Colon (tissue), 2 donors: ENCODE measurements around the gene CORO2B.

ENCODE experiments used
- FAIRE-seq: peaks from 2 replicates; lab custom pipeline; 2012; peaks lifted over from hg19 to GRCh38; lab: Jason Lieb, UNC
- donor health status: control.
- donor health status: control.

CORO2B gene

DNA sequence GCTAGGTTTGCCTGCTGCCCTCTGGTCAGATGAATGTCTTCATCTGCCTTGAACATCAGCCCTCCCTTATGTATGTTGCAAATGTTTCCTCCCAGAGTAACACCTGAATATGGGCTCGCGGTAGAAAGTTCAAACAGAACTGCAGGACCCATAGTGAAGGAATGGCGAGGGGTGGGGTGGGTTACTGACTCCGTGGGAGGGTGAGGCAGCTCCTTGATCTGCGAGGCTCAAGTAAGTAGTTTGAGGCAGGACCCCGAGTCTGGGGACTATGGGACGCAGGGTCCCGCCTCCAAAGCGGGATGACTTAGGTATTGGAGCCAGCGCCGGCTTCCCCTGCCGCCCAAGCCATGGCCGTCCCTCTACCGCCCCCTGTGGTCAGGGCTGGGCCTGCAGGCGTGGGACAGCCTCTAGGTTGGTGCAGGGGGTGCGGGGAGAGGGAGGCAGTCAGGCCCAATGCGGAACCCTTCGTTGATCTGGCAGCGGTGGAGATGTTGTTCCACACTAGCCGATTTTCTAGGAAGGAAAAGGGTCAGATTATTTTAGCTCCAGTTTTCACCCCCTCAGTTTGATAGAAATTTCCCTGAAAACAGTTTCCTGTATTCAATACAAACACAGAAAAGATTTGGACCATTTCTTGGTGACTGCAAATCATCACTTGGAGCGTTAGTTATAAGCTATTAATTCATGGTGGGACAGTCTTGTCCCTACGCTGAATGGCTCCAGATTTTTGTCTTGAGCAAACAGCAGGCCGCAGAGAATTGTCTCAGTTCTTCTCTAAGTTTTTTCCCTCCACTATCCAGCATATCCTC is 72.3 kb downstream of the CORO2B start:
- no peak for FAIRE-seq

DNA sequence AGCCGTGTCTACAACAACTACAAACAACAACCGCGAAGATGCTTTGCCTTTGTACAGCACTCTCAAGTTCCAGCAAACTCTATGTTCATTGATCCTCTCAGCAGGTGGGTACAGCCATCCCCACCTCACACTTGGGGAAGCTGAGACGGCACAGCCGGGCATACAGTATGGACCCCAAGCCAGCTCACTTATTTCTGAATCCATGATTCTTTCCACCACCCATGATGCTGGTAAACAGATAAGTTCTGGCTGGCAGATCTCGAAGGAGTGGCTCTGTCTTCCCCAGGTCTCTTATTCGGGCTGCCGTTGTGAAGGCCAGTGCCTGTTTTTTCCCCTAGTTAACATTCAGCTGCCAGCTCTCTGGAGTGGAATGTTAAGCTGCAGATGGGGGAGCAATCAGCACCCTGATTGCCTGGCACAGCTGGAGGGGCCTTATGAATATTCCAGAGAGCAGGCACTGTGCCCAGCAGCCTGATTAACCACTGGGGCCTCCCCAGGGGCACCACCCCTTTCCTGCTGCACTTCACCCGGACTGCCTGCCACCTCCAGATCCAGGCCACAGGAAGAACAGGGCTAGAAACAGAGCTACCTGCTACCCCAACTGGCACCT is 73.2 kb downstream of the CORO2B start:
- no peak for FAIRE-seq

DNA sequence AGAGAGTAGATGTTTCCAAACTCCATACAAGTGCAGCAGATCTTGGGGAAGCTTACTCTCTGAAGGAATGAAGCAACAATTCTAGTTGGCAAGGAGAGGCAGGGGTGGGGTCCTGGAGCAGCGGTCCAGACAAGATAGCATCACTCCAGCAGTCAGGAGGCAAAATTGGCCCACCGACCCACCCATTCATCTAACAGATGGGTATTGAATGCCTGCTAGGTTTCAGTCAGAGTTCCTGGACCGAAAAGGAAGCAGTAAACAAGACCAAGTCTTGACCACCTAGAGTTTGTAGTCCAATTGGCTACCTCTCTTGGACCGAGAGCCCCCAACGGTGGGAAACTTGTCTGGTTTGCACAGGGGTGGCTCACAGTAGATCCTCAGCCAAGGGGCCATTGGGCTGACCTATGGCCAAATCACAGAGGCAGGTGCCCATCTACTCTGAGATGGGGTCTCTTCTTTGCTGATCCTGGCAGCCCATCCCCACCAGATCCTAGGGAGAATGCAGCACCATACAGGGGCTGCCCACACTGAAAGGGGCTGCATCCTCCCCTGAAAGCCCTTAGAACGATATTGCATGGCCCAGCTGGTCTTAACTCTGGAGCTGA is 74.3 kb downstream of the CORO2B start:
- no peak for FAIRE-seq

DNA sequence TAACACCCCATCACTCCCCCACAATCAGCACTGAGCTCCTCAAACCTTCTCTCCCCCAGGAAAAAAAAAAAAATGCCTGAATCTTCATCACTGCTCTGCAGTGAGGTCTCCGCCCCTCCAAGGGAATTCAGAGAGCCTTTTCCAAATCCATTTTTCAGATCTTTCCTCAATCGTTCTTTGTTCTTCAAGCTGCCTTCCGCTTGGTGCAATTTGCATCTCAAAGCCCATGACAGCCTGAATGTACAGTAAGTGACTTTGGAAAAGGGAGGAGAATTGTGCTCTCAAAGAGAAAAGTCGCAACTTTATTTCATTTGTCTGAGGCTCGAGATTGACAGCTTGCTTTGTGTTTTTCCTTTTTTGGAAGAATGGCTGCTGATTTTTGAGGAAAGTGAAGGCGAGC is 75.0 kb downstream of the CORO2B start:
- FAIRE-seq: no peak

DNA sequence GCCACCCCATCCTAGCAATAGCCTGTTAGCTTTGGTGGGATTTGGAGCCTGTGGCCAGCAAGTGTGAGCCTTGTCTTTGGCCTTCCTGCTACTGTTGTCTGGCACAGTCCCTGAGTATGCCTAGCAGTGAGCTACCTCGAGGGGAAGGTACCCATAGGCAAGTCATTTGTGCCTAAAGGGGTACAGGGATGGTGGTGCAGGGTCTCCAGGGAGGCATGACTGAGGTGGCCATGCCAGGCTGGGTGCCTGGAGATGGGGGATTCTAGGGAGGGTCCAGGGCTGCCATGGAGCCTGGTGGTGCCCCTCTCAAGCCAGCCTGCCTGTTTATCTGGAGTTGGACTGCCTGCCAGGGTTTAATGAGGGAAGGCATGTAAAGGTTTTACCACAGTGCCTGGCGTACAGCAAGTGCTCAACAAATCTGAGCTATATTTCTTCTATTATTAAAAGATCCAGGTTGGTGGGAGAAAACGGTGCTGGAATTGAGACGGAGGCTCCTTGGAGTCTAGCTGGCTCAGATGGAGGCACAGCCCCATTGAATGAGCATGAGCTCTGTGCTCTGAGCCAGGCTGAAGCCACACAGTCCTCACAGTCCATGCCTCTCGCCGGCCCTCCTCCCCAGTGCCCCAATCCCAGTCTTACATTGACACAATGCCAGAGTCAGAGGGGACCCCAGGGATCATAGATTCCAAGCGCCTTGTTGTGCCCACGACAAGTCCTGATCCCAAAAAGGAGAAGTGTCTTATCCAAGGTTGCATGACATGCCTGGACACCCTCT is 76.2 kb downstream of the CORO2B start:
- FAIRE-seq: no peak

DNA sequence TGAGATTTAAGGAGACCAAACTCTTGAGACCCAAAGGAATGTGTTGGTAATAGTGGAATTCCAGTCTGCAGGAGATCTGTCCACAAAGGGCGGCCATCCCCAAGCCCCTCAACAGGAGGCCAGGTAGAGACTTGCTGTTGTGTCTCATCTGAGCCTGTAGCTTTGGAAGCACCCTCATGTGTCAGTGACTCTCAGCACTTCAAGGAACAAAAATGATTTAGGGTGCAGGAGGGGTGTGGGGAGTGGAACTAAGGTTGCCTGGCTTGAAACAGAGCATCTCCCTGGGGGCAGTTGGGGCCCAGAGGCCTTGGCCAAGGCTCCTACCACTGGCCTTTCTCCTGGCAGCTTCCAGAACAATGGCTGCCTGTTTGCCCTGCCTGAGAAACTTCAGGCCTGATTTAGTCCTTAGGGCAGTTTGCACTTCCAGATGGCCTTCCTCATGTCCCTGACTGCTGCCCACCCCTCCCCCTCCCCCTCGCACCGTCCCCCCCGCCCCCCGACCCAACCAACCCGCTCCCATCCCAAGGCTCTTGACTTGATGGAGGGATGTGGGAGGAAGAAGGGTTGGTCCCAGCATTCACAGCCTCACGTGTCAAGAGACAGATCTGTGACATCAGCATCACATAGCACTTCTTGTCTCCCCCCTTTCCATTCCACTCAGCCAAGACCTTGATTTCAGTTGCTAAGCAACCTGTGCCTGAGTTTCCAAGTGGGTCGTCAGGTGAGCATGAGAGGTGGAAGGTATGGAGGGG is 77.1 kb downstream of the CORO2B start:
- FAIRE-seq: no peak

DNA sequence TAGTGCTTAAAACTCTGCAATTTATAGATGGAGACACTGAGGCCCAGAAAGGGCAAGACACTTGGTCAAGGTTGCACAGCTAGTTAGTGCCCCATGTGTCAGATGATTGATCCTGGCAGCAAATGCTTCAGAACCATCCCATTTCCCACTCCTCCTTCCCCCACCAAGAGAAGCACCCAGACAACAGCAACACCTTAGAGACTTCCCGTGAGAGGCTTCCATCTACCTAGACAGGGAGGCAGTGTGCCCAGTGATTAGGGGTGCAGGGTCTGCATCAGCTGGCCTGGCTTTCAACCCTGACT is 77.6 kb downstream of the CORO2B start:
- FAIRE-seq: no peak

DNA sequence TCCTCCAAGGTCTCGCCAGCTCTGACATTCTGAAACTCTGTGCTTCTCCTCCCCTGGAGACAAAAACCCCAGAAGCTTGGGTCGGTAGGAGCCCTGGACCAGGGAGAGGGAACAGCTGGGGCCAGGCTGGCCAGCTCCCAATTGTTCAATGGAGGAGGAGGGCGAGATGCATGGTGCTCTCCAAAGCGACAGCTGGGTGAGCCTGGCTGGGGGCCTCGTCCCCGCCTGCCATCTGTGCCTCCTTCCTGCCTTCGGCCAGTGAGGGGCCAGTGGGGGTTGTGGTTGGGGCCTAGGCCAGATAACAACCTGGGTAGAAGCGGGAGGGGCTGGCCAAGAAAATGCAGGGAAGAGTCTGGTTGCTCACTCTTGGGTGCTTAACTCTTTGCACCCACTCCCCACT is 79.4 kb downstream of the CORO2B start:
- no peak for FAIRE-seq

DNA sequence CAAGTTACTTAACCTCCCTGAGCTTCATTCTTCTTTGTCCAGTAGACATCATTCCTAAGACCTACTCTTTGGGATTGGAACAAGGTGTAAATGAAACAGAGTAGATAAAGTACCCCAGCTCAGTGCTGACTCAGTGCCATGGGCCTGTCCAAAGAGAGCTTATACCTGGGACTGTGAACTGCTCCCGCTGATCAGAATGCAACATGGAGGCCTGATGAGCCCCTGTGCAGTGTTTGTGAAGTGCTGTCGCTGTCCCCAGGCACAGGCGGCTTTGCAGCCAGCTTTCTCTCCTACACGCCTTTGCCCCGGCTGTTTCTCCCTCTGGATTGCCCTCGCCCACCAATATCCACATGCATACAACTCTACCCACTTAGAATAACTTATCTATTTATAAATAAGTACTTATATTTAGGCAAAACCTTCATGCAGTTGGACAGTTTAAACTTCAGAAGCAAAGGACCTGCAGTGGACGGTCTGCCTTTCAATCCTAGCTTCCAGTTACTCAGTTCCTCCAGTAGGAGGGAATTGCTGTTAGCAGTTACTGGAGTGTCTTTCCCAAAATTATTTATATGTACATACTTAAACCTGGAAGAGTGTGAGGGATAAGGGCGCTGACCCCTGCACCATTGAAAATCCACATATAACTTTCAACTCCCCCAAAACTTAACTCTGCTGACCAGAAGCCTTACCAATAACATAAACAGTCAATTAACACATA is 80.0 kb downstream of the CORO2B start:
- no peak for FAIRE-seq

DNA sequence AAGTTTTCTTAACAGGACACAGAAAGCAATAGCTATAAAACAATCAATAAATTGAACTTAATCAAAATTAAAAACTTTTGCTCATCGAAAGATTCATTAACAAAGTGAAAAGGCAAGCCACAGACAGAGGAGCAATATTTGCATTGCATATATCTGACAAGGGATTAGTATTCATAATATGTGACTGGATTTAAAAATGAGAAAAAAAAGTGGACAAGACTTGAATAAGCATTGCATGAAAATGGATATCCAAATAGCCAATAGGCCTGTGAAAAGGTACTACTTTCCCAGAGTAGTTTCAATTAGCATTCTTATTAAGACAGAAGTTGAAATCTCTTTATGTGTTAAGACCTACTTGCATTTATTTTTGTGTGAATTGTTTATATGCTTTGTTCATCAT is 84.7 kb downstream of the CORO2B start:
- FAIRE-seq: no peak

DNA sequence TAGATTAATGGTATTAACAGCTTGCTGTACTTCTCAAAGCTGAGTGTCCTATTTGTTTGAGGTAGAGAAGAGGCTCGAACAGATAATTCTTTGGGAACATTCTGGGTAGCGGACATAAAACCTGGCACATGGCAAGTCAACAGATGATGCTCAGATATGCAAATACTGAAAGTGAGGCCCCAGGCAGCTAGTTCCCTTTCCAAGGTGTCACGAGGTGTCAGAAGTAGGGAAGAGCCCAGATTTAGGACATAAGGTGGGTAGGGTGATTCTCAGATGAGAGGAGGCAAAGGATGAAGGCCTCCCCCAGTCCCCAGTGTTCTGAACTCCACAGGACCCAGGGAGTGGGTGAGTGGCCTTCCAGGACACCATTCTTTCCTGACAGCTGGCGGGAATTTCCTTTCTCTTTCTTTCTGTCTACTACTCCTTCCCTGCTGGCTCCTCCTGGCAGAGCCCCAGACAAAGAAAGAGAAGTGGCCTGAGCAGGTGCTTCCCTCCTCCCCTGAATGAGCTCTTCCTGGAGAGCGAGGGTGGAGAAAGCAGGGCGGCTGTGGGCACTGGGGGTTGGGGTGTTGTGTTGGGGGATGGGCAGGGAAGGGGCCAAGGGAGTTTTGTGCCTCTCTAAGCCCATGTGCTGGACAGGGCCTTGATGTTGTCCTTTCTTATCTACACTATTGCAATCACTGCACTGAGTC is 87.5 kb downstream of the CORO2B start:
- no peak for FAIRE-seq

DNA sequence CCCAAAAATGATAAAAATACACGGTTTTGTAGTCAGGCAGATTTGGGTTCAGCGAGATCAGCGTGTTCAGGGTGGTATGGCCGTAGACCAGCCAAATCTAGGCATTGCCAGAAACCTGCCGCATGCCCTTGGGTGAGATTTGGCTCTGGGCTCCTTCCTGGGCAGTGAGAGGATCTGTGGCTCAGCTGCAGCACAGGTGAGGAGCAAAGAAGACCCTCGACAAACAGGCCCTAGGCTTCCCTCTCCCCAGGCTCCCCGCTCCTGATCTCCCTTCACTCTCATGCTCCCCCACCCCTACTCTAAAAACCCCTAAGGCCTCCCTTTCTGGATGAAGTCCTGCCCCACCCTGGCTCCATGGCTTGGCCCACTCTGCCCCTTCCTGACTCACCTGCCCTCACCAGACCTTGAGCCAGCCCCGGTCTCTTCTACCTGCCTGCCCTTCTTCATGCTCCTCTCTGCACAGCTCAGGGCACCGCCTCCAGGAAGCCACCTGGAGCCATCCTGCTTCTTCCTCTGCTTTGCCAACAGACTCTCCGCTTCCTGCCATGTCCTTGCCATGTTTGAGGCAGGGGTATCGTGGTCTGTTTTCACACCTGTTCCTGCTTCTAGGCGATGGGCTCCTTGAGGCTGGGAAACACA is 88.1 kb downstream of the CORO2B start:
- no peak for FAIRE-seq

DNA sequence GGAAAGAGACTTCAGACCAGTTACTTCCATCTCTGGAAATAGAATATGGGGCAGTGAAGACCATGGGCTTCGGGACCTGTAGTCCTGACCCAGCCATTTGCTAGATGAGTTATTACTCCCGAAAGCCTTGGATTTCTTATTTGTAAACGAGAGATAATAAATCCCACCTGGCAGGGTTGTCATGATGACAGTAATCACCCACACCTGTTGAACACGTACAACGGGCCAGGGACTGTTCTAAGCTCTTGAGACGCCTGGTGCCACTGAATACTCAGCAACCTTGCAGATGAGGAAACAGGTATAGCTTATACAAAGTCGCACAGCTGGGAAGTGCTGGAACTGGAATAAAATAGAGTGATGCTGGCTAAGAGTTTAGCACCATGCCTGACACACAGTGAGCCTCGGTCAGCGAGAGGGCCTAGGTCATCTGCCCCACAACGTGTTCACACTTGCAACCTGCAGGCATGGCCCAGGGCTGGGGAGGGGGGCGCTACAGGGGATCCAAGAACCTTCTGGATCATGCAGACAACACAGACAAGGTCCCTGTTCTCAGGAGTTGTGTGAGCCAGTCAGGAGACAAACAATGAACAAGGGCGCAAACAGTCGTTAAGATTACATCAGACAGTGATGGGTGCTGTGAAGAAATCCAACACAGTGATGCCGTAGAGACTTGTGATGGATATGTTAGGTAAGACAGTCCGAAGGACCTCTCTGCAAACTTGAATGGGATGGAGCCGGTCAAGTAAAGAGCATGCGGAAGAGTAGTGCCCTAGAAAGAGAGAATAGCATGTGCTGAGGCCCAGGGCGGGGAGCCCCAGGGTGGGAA is 89.2 kb downstream of the CORO2B start:
- FAIRE-seq: no peak

DNA sequence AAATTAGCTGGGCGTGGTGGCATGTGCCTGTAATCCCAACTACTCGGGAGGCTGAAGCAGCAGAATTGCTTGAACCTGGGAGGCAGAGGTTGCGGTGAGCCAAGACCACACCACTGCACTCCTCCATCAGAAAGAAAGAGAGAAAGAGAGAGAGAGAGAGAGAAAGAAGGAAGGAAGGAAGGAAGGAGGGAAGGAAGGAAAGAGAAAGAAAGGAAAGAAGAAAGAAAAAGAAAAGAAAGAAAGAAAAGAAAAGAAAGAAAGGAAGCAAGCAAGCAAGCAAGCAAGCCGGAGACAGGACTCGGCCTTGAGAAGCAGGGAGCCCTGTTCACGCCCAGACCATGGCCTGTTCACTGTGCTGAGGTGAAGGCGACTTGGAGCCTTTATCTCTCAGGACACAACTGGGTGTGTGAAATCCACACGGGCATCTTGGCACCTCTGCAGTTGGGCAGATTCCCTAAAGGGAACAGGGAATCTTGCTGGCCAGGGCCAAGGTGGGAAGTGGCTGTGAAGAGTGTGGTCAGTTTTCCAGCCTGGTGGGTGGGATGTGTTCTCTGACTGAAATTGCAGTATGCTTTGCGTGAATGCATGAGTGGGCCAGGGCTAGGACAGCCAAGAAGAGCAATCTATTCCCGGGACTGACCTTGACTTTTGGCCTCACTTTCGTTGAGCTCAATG is 90.3 kb downstream of the CORO2B start:
- no peak for FAIRE-seq

DNA sequence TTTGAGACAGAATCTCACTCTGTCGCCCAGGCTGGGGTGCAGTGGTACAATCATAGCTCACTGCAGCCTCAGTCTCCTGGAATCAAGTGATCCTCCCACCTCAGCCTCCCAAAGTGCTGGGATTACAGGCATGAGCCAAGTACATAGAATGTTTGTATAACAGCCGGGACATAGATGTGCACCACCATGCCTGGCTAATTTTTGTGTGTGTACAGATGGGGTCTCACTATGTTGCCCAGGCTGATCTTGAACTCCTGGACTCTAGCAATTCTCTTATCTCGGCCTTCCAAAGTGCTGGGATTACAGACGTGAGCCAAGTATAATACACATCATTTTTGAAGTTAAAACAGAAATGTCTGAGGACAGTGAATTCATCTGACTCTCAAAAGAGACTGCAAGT is 93.5 kb downstream of the CORO2B start:
- no peak for FAIRE-seq

DNA sequence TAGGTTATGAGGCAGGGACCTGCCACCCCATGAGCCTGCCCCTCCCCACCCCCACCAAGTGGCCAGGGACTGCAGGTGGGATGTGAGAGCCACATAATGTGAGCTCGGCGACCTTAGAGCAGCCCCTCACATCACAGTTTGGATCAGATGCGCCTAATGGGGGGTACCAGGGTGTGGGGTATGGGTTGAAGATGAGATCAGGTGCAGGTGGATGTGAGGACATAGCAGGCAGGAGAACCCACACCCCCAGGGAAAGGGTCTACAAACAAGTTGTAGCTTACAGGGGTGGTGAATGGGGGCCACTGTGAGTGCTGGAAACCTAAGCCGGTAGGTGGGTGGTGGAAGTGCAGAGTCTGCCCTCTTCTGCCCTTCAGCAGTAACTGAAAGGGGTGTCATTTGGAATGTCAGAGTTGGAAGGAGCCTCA is 94.0 kb downstream of the CORO2B start:
- no peak for FAIRE-seq

DNA sequence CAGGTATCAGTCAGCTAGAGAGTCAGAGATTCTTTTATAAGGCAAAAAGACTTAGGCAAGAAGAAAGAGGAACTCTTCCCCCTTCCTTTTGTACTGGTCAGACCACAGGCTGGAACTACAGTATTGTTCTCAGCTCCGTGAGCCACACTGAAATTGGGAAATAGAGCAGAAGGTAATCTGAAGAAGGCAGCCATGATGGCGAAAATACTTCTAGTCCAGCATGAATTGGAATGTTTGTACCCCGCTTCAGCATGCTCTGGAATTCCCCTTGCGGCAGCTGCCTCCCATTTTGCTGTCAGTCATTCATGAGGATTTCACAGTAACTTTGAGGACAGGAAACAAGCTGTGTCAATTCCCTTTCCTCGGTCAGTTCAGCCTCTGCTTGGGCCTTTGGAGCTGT is 96.2 kb downstream of the CORO2B start:
- FAIRE-seq: no peak

DNA sequence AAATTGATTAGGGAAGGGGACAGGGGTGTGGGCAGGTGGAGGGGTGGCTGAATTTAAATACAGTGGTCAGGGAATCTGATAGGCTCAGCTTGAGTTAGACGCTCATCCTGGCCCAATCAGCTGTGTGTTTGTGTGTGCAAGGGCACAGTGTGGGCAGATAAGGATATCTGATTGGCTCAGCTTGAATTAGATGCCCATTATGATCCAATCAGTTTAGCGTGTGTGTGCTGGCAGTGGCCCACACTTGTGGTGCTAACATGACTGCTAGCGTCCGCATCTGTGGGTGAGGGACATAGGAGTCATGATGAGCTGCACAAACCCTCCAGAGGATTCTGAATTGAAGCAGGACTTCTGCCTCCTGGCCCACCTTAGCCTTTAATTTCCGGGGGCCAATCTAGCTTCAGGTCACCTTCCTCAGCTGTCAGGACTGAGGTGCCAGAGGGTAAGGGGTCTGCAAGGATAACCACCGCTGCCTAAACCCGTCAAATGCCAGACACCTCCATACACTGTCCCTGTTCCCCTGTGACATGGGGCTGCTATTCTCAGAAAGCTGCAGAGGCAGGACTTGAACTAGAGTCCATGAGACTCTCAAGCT is 97.3 kb downstream of the CORO2B start:
- no peak for FAIRE-seq

DNA sequence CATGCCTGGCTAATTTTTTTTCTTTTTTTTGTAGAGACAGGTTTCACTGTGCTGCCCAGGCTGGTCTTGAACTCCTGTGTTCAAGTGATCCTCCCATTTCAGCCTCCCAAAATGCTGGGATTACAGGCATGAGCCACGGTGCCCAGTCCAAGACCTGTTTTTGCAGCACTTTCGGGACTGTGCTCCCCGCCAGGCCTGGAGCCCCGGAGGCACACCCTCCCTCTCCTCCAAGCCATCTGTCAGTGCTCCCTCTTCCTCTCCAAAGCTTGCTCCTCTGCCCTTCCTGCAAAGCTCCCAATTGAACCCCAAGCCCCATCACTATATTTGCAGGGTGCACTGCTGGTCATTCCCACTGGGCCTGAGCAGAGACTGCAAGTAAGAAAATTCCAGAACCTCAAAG is 98.1 kb downstream of the CORO2B start:
- no peak for FAIRE-seq
